Type B pancreatic cell (in vitro differentiated cells): Measurements from ENCODE around the gene NODAL. TPM values are rescaled to one million over a fixed set of nuclear protein-coding genes. Genes with fewer than 3 reads are reported as not detected.
A peak's percentile ranks its signal among the peaks of the same experiment; 100 is the strongest.

Experiments
- DNase-seq: peaks from one replicate; pipeline ENCODE4 v3.0.0; 2021; ENCODE audit warnings: mixed read lengths; ENCODE audit not compliant: unreplicated experiment; ENCODE audit errors: extremely low spot score
- H3K27ac Mint-ChIP-seq: 2 replicates; pipeline ENCODE4 v1.8.0; 2021; ENCODE audit warnings: mild to moderate bottlenecking, mixed read lengths
- H3K27me3 Mint-ChIP-seq: 2 replicates; pipeline ENCODE4 v1.8.0; 2021; ENCODE audit warnings: mixed read lengths
- H3K36me3 Mint-ChIP-seq: 2 replicates; pipeline ENCODE4 v1.8.0; 2021; ENCODE audit warnings: mixed read lengths
- H3K4me1 Mint-ChIP-seq: one replicate; pipeline ENCODE4 v1.8.0; 2021; ENCODE audit warnings: mixed read lengths; ENCODE audit not compliant: unreplicated experiment
- H3K4me3 Mint-ChIP-seq: 2 replicates; pipeline ENCODE4 v1.8.0; 2021; ENCODE audit warnings: mild to moderate bottlenecking, mixed read lengths
- H3K9me3 Mint-ChIP-seq: 2 replicates; pipeline ENCODE4 v1.8.0; 2021; ENCODE audit warnings: mixed read lengths
- CTCF ChIP-seq: fragments of 200-600 bp; sonication (generic); conservative IDR thresholded peaks from 2 replicates; pipeline ENCODE4 v1.5.0; 2021; ENCODE audit warnings: antibody characterized with exemption, mild to moderate bottlenecking
- total RNA-seq: library from RNA; stranded (reverse); gene quantifications from 2 replicates; pipeline ENCODE4 v1.2.1, GENCODE V29; 2021; ENCODE audit warnings: low replicate concordance

The NODAL gene
- total RNA-seq, 1 donor from 2014 or later, result not detected

GRCh38 chr10:70481831-70482530 lies 40.5 kb upstream of the NODAL start:
- Mint-ChIP-seq H3K4me1 (peaks cover 21% of the 10 kb centered on the region), H3K27ac (no peak overlapping the region), H3K36me3 (no peaks in the 10 kb centered on the region), H3K4me3 (no peak overlapping the region), H3K27me3 (peaks cover 34% of the 10 kb centered on the region), H3K9me3 (no peaks in the 10 kb centered on the region)
- no peak for DNase-seq
- no peak for TF ChIP-seq CTCF

- H3K27me3 Mint-ChIP-seq, result peaks cover 40% of the 10 kb centered on the region
- no peak for TF ChIP-seq CTCF
- H3K36me3 Mint-ChIP-seq, result no peaks in the 10 kb centered on the region
- DNase-seq, result no peak
- no peak overlapping the region for H3K4me3 Mint-ChIP-seq
- no peaks in the 10 kb centered on the region for H3K9me3 Mint-ChIP-seq
- H3K27ac Mint-ChIP-seq, result no peak overlapping the region
- peaks cover 21% of the 10 kb centered on the region for H3K4me1 Mint-ChIP-seq
Observed at GRCh38 chr10:70481105-70481504, 39.6 kb upstream of the NODAL start.

- Mint-ChIP-seq H3K4me3 (peak overlapping the region; percentile 70), H3K9me3 (no peaks in the 10 kb centered on the region), H3K27ac (no peak overlapping the region), H3K27me3 (peaks cover 40% of the 10 kb centered on the region), H3K4me1 (peaks cover 22% of the 10 kb centered on the region), H3K36me3 (no peaks in the 10 kb centered on the region)
- no peak for DNase-seq
- no peak for TF ChIP-seq CTCF
Observed at GRCh38 chr10:70480239-70480861, 38.9 kb upstream of the NODAL start.

GRCh38 chr10:70479626-70480238 lies 38.3 kb upstream of the NODAL start:
- Mint-ChIP-seq H3K27me3 (peaks cover 45% of the 10 kb centered on the region), H3K36me3 (no peaks in the 10 kb centered on the region), H3K9me3 (no peaks in the 10 kb centered on the region), H3K27ac (no peak overlapping the region), H3K4me3 (peak overlapping the region; percentile 81), H3K4me1 (peaks cover 29% of the 10 kb centered on the region)
- no peak for DNase-seq
- no peak for TF ChIP-seq CTCF

GRCh38 chr10:70479165-70479581 lies 37.7 kb upstream of the NODAL start:
- Mint-ChIP-seq H3K4me3 (peak overlapping the region; percentile 81), H3K4me1 (peaks cover 32% of the 10 kb centered on the region), H3K9me3 (no peaks in the 10 kb centered on the region), H3K36me3 (no peaks in the 10 kb centered on the region), H3K27me3 (peaks cover 49% of the 10 kb centered on the region), H3K27ac (no peak overlapping the region)
- no peak for DNase-seq
- no peak for TF ChIP-seq CTCF
